Suprapubic skin (tissue), 4 donors: ENCODE results near the gene KRT8.

ENCODE experiments used
- EP300 ChIP-seq: sonication (generic); formaldehyde crosslinking; IDR thresholded peaks from one replicate; pipeline ENCODE4 v1.6.1; 2017; ENCODE audit warnings: antibody characterized with exemption
- POLR2A ChIP-seq, 2 donors: fragments of 450-650 bp; IDR thresholded peaks; one replicate each; pipeline ENCODE4 v1.6.1; 2017; ENCODE audit warnings: antibody characterized with exemption in 2 of 2, mild to moderate bottlenecking in 2 of 2, moderate library complexity in 2 of 2
- POLR2AphosphoS5 ChIP-seq, 3 donors: sonication (generic); formaldehyde crosslinking; IDR thresholded peaks; one replicate each; pipeline ENCODE4 v1.6.1; 2017; ENCODE audit warnings: antibody characterized with exemption in 3 of 3
- TF ChIP-seq, protein P1 (sequence below), 2 donors: fragments of 200-600 bp in 1 of 2; fragments of 450-650 bp in 1 of 2; sonication (generic) in 1 of 2; IDR thresholded peaks; one replicate each; pipeline ENCODE4 v1.5.1; 2016 to 2019; ENCODE audit warnings: antibody characterized with exemption in 2 of 2, mild to moderate bottlenecking in 1 of 2, moderate library complexity in 1 of 2

DNA sequence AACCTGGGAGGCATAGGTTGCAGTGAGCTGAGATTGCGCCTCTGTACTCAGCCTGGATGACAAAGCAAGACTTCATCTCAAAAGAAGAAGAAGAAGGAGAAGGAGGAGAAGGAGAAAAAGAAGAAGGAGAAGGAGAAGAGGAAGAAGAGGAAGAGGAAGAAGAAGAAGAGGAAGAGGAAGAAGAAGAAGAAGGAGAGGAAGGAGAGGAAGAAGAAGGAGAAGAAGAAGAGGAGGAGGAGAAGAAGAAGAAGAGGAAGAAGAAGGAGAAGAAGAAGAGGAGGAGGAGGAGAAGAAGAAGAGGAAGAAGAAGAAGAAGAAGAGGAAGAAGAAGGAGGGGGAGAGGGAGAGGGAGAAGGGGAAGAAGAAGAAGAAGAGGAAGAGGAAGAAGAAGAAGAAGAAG is 12.9 kb upstream of the KRT8 start:
- TF ChIP-seq, protein P1, sequence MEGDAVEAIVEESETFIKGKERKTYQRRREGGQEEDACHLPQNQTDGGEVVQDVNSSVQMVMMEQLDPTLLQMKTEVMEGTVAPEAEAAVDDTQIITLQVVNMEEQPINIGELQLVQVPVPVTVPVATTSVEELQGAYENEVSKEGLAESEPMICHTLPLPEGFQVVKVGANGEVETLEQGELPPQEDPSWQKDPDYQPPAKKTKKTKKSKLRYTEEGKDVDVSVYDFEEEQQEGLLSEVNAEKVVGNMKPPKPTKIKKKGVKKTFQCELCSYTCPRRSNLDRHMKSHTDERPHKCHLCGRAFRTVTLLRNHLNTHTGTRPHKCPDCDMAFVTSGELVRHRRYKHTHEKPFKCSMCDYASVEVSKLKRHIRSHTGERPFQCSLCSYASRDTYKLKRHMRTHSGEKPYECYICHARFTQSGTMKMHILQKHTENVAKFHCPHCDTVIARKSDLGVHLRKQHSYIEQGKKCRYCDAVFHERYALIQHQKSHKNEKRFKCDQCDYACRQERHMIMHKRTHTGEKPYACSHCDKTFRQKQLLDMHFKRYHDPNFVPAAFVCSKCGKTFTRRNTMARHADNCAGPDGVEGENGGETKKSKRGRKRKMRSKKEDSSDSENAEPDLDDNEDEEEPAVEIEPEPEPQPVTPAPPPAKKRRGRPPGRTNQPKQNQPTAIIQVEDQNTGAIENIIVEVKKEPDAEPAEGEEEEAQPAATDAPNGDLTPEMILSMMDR (IDR thresholded peaks at IDR 0.05): no peak
- TF ChIP-seq POLR2A (IDR thresholded peaks at IDR 0.05): no peak
- no peak for TF ChIP-seq EP300
- no peak for TF ChIP-seq POLR2AphosphoS5 (IDR thresholded peaks at IDR 0.05)
